Neural cell (in vitro differentiated cells): ENCODE measurements around the gene RIMS1. TPM values are rescaled to one million over a fixed set of nuclear protein-coding genes. Genes with fewer than 3 reads are reported as not detected.

Experiments
- H2AFZ ChIP-seq: fragments of 200-600, 300-800 bp; sonication (generic), shearing (Covaris generic); 2 replicates; pipeline ENCODE4 v1.6.0; 2014; ENCODE audit warnings: low read depth, mild to moderate bottlenecking, antibody characterized with exemption, low read length, moderate library complexity
- H3F3A ChIP-seq: fragments of 200-600 bp; shearing (Covaris generic); 2 replicates; pipeline ENCODE4 v1.6.1; 2016; ENCODE audit warnings: mild to moderate bottlenecking, moderate library complexity, mixed read lengths, antibody characterized with exemption, low read length; ENCODE audit not compliant: insufficient read depth, poor library complexity, severe bottlenecking
- H3K27ac ChIP-seq: fragments of 200-600, 300-800 bp; sonication (generic), shearing (Covaris generic); 2 replicates; pipeline ENCODE4 v1.5.1; 2014; ENCODE audit warnings: mild to moderate bottlenecking, low read length, moderate library complexity
- H3K27me3 ChIP-seq: fragments of 300-800, 200-600 bp; sonication (generic), shearing (Covaris generic); 2 replicates; pipeline ENCODE4 v1.6.0; 2014; ENCODE audit warnings: mild to moderate bottlenecking, low read depth, low read length, moderate library complexity; ENCODE audit not compliant: insufficient read depth
- H3K36me3 ChIP-seq: fragments of 300-800, 200-600 bp; sonication (generic), shearing (Covaris generic); 2 replicates; pipeline ENCODE4 v1.5.1; 2014; ENCODE audit warnings: mild to moderate bottlenecking, antibody characterized with exemption, low read length, moderate library complexity; ENCODE audit not compliant: insufficient read depth
- H3K4me2 ChIP-seq: fragments of 300-800, 200-600 bp; sonication (generic), shearing (Covaris generic); 2 replicates; pipeline ENCODE4 v1.6.0; 2014; ENCODE audit warnings: mild to moderate bottlenecking, low read length
- H3K4me3 ChIP-seq: fragments of 300-800, 200-600 bp; sonication (generic), shearing (Covaris generic); 2 replicates; pipeline ENCODE4 v1.5.1; 2014; ENCODE audit warnings: mild to moderate bottlenecking, low read length, moderate library complexity
- H3K79me2 ChIP-seq: fragments of 200-600 bp; shearing (Covaris generic); replicated peaks from 2 replicates; pipeline ENCODE4 v1.6.0; 2014; ENCODE audit warnings: mild to moderate bottlenecking, low read length, moderate library complexity; ENCODE audit not compliant: insufficient read depth
- H3K9ac ChIP-seq: fragments of 300-800, 200-600 bp; sonication (generic), shearing (Covaris generic); 2 replicates; pipeline ENCODE4 v1.6.1; 2016; ENCODE audit warnings: mild to moderate bottlenecking, low read length, mixed read lengths
- H3K9me2 ChIP-seq: fragments of 200-600 bp; shearing (Covaris generic); 2 replicates; pipeline ENCODE4 v1.6.1; 2016; ENCODE audit warnings: mild to moderate bottlenecking, low read length, mixed read lengths; ENCODE audit not compliant: insufficient read depth
- H3K9me3 ChIP-seq: fragments of 200-600, 300-800 bp; sonication (generic), shearing (Covaris generic); 2 replicates; pipeline ENCODE4 v1.6.1; 2016; ENCODE audit warnings: mild to moderate bottlenecking, mixed run types, low read length, moderate library complexity, mixed read lengths
- H4K20me1 ChIP-seq: fragments of 200-600 bp; shearing (Covaris generic); 2 replicates; pipeline ENCODE4 v1.6.1; 2016; ENCODE audit warnings: mild to moderate bottlenecking, mixed run types; ENCODE audit not compliant: insufficient read depth
- EP300 ChIP-seq: fragments of 450-650 bp; conservative IDR thresholded peaks from 2 replicates; pipeline ENCODE4 v1.6.1; 2014; ENCODE audit warnings: antibody characterized with exemption, mild to moderate bottlenecking, moderate library complexity; ENCODE audit not compliant: poor library complexity, severe bottlenecking
- EZH2 ChIP-seq: fragments of 200-600, 300-800 bp; shearing (Covaris generic), sonication (generic); IDR thresholded peaks from 2 replicates; pipeline ENCODE4 v1.6.1; 2014; ENCODE audit warnings: antibody characterized with exemption, low read length, borderline replicate concordance, mild to moderate bottlenecking; ENCODE audit not compliant: insufficient read depth, poor library complexity, severe bottlenecking
- MXI1 ChIP-seq: fragments of 450-650 bp; conservative IDR thresholded peaks from 2 replicates; pipeline ENCODE4 v1.6.1; 2014; ENCODE audit warnings: antibody characterized with exemption, mild to moderate bottlenecking; ENCODE audit not compliant: poor library complexity, severe bottlenecking
- POLR2AphosphoS5 ChIP-seq: IDR thresholded peaks from 2 replicates; pipeline ENCODE4 v1.6.1; 2012
- SMC3 ChIP-seq: fragments of 450-650 bp; conservative IDR thresholded peaks from 2 replicates; pipeline ENCODE4 v1.6.1; 2014; ENCODE audit warnings: antibody characterized with exemption, mild to moderate bottlenecking, moderate library complexity; ENCODE audit not compliant: poor library complexity
- TAF1 ChIP-seq: IDR thresholded peaks from 2 replicates; pipeline ENCODE4 v1.6.1; 2012; ENCODE audit warnings: low read depth
- polyA plus RNA-seq: library from polyadenylated mRNA; depleted of rRNA; stranded (reverse); fragments of >200 nt; gene quantifications from 2 replicates; pipeline ENCODE4 v1.2.3, GENCODE V29; 2014
- TF ChIP-seq, protein P1 (sequence below): IDR thresholded peaks from 2 replicates; pipeline ENCODE4 v1.6.1; 2012; ENCODE audit warnings: borderline replicate concordance
- TF ChIP-seq, protein P2 (sequence below): fragments of 450-650 bp; IDR thresholded peaks from 2 replicates; pipeline ENCODE4 v1.5.1; 2014; ENCODE audit warnings: antibody characterized with exemption, mild to moderate bottlenecking, moderate library complexity; ENCODE audit not compliant: poor library complexity, severe bottlenecking

The RIMS1 gene
- polyA plus RNA-seq, 1 donor from 2014 or later, result 17.8 TPM

DNA sequence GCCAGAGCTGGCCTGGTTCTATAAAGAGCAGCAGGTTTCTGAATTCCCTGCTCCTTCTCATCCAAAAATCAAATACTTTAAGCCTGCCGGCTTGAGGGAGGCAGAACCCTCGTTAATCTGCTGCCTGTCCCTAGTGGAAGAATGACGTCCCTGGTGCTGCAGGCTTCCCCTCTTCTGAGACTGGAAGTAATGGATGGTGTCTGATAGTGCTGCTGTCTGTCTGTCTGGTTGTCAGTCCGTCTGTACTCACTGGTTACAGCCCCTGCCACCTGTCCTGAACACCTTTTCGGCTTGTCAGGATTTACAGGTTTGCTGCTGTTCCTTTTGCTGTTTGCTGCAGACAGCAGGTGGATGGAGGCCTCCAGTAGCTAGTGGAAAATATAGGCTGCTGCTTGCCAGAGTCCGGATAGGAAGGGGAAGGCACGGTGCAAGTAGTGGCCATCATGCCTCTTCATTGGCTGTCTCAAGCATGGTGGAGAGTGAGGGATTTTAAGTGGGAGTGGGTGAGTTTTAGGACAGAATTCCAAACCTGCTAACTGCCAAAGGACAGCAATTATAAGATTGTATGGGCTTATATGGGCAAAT is 2.5 kb downstream of the RIMS1 start:
- Histone ChIP-seq H3K36me3 (no peaks in the 10 kb centered on the region), H3K9me2 (no peaks in the 10 kb centered on the region), H3K79me2 (peaks cover 15% of the 10 kb centered on the region), H2AFZ (no peak overlapping the region), H3K27me3 (no peaks in the 10 kb centered on the region), H3K4me3 (peak overlapping the region; percentile 91), H3K9ac (peak overlapping the region; percentile 24), H3K4me2 (peak overlapping the region; percentile 91), H3F3A (no peaks in the 10 kb centered on the region), H3K9me3 (no peaks in the 10 kb centered on the region), H3K27ac (no peak overlapping the region), H4K20me1 (no peaks in the 10 kb centered on the region)
- no peak for TF ChIP-seq EZH2
- no peak for TF ChIP-seq MXI1
- TF ChIP-seq, protein P1, sequence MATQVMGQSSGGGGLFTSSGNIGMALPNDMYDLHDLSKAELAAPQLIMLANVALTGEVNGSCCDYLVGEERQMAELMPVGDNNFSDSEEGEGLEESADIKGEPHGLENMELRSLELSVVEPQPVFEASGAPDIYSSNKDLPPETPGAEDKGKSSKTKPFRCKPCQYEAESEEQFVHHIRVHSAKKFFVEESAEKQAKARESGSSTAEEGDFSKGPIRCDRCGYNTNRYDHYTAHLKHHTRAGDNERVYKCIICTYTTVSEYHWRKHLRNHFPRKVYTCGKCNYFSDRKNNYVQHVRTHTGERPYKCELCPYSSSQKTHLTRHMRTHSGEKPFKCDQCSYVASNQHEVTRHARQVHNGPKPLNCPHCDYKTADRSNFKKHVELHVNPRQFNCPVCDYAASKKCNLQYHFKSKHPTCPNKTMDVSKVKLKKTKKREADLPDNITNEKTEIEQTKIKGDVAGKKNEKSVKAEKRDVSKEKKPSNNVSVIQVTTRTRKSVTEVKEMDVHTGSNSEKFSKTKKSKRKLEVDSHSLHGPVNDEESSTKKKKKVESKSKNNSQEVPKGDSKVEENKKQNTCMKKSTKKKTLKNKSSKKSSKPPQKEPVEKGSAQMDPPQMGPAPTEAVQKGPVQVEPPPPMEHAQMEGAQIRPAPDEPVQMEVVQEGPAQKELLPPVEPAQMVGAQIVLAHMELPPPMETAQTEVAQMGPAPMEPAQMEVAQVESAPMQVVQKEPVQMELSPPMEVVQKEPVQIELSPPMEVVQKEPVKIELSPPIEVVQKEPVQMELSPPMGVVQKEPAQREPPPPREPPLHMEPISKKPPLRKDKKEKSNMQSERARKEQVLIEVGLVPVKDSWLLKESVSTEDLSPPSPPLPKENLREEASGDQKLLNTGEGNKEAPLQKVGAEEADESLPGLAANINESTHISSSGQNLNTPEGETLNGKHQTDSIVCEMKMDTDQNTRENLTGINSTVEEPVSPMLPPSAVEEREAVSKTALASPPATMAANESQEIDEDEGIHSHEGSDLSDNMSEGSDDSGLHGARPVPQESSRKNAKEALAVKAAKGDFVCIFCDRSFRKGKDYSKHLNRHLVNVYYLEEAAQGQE, result no peak
- no peak for TF ChIP-seq EP300
- TF ChIP-seq, protein P2, sequence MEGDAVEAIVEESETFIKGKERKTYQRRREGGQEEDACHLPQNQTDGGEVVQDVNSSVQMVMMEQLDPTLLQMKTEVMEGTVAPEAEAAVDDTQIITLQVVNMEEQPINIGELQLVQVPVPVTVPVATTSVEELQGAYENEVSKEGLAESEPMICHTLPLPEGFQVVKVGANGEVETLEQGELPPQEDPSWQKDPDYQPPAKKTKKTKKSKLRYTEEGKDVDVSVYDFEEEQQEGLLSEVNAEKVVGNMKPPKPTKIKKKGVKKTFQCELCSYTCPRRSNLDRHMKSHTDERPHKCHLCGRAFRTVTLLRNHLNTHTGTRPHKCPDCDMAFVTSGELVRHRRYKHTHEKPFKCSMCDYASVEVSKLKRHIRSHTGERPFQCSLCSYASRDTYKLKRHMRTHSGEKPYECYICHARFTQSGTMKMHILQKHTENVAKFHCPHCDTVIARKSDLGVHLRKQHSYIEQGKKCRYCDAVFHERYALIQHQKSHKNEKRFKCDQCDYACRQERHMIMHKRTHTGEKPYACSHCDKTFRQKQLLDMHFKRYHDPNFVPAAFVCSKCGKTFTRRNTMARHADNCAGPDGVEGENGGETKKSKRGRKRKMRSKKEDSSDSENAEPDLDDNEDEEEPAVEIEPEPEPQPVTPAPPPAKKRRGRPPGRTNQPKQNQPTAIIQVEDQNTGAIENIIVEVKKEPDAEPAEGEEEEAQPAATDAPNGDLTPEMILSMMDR, result peak; percentile 28
- TF ChIP-seq SMC3, result no peak

GRCh38 chr6:71889366-71889765 is 3.0 kb downstream of the RIMS1 start:
- Histone ChIP-seq H3K27me3 (no peaks in the 10 kb centered on the region), H3K9me2 (no peaks in the 10 kb centered on the region), H3K27ac (no peak overlapping the region), H3F3A (no peaks in the 10 kb centered on the region), H4K20me1 (no peaks in the 10 kb centered on the region), H3K4me3 (peak overlapping the region; percentile 91), H3K79me2 (peaks cover 15% of the 10 kb centered on the region), H3K9ac (peak overlapping the region; percentile 24), H2AFZ (no peak overlapping the region), H3K9me3 (no peaks in the 10 kb centered on the region), H3K36me3 (no peaks in the 10 kb centered on the region), H3K4me2 (peak overlapping the region; percentile 91)
- no peak for TF ChIP-seq EZH2

DNA sequence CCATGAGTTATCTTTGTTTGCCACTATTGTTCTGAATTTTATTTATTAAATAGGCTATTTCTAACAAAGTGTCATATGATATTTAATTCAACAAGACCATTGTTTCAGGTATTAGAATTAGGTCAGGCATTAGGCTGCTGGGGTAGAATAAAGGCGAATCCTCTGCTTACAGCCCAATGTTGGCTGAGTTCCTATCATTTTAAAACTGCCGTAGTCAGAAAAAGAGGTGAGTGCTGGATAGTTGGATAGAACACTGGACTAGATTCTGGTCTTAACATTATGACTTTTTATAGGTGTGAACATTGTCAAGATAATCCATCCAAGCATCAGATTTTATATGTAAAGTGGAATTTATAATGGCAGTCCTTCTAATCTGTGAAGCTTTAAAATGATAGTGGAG is 6.3 kb downstream of the RIMS1 start:
- Histone ChIP-seq H3K4me2 (no peak overlapping the region), H3K36me3 (no peaks in the 10 kb centered on the region), H4K20me1 (no peaks in the 10 kb centered on the region), H3K9me2 (no peaks in the 10 kb centered on the region), H3K9me3 (no peaks in the 10 kb centered on the region), H3K27ac (no peak overlapping the region), H3F3A (no peaks in the 10 kb centered on the region), H3K79me2 (peaks cover 15% of the 10 kb centered on the region), H2AFZ (no peak overlapping the region), H3K27me3 (no peaks in the 10 kb centered on the region), H3K4me3 (no peak overlapping the region), H3K9ac (no peak overlapping the region)
- TF ChIP-seq EZH2, result no peak
- no peak for TF ChIP-seq POLR2AphosphoS5
- no peak for TF ChIP-seq SMC3
- no peak for TF ChIP-seq TAF1
